ENCODE results near the gene FOXQ1.

- no peak for TF ChIP-seq CTCF (conservative IDR thresholded peaks at IDR 0.05)
- TF ChIP-seq EZH2 (IDR thresholded peaks at IDR 0.05; ENCODE audit: low read depth) = no peak
These were observed 16.4 kb downstream of the FOXQ1 start for GRCh38 chr6:1328129-1328800.

Measured in PC-9 (cell line).